ENCODE data around the gene POLH. TPM values are rescaled to one million over a fixed set of nuclear protein-coding genes. Genes with fewer than 3 reads are reported as not detected.
"Not testable (repeated sequence)": the region's sequence is repeated elsewhere in the genome, so short reads cannot be mapped to it uniquely, and the experiment has no call there.

POLH gene
- polyA plus RNA-seq (2013, experiment 1 of 4), result 10.0 TPM
- 10.6 TPM for polyA plus RNA-seq (2013, experiment 2 of 4)
- polyA plus RNA-seq (2013, experiment 3 of 4), result 10.0 TPM
- 8.1 TPM for polyA plus RNA-seq (2013, experiment 4 of 4)

- Histone ChIP-seq H3K4me1 (ENCODE audit: control insufficient read depth, insufficient read depth, low read length) (peaks cover 6% of the 10 kb centered on the region), H3K27ac (ENCODE audit: insufficient read depth, low read depth, low read length, poor library complexity, severe bottlenecking) (peak within 1 kb of the TSS; percentile 73), H3K4me3 (ENCODE audit: insufficient read depth, low read depth, low read length) (peak within 1 kb of the TSS; percentile 83), H3K36me3 (ENCODE audit: control insufficient read depth, insufficient read depth, low read length) (peaks cover 10% of the 10 kb centered on the region), H3K27me3 (ENCODE audit: control insufficient read depth, insufficient read depth, low read length, poor library complexity, severe bottlenecking) (no peaks in the 10 kb centered on the region), H3K9me3 (ENCODE audit: control insufficient read depth, low read length) (no peaks in the 10 kb centered on the region)
- WGBS, 2 experiments, result 1% methylated on average over 76 of the region's 76 CpGs
Observed at GRCh38 chr6:43575772-43576551, at the start of gene POLH, which contains the start of gene XPO5. Gene POLH (plus strand): TSS chr6:43576185. CDS start chr6:43582320, 6,135 bp downstream. Gene XPO5 (minus strand): TSS chr6:43576038. CDS start chr6:43575864, 174 bp downstream.

GRCh38 chr6:43532201-43532600 lies 43.8 kb upstream of the POLH start:
- no peaks in the 10 kb centered on the region for H3K4me1 ChIP-seq (ENCODE audit: control insufficient read depth, insufficient read depth, low read length)
- H3K4me3 ChIP-seq (ENCODE audit: insufficient read depth, low read depth, low read length), result no peak overlapping the region
- no peak overlapping the region for H3K27ac ChIP-seq (ENCODE audit: insufficient read depth, low read depth, low read length, poor library complexity, severe bottlenecking)
- peaks cover 40% of the 10 kb centered on the region for H3K36me3 ChIP-seq (ENCODE audit: control insufficient read depth, insufficient read depth, low read length)
- 86 to 91% methylated on average over 1 of the region's 1 CpG for WGBS, 2 experiments
- no peaks in the 10 kb centered on the region for H3K27me3 ChIP-seq (ENCODE audit: control insufficient read depth, insufficient read depth, low read length, poor library complexity, severe bottlenecking)
- no peaks in the 10 kb centered on the region for H3K9me3 ChIP-seq (ENCODE audit: control insufficient read depth, low read length)

- not testable (repeated sequence) for H3K27me3 ChIP-seq (ENCODE audit: control insufficient read depth, insufficient read depth, low read length, poor library complexity, severe bottlenecking); H3K4me3 ChIP-seq (ENCODE audit: insufficient read depth, low read depth, low read length); H3K9me3 ChIP-seq (ENCODE audit: control insufficient read depth, low read length); H3K4me1 ChIP-seq (ENCODE audit: control insufficient read depth, insufficient read depth, low read length); H3K27ac ChIP-seq (ENCODE audit: insufficient read depth, low read depth, low read length, poor library complexity, severe bottlenecking)
- WGBS, 2 experiments, result 95 to 98% methylated on average over 15 of the region's 17 CpGs
- peaks cover 22% of the 10 kb centered on the region for H3K36me3 ChIP-seq (ENCODE audit: control insufficient read depth, insufficient read depth, low read length)
Observed at GRCh38 chr6:43538986-43539385, 37.0 kb upstream of the POLH start.

- H3K4me3 ChIP-seq (ENCODE audit: insufficient read depth, low read depth, low read length); H3K4me1 ChIP-seq (ENCODE audit: control insufficient read depth, insufficient read depth, low read length); H3K27me3 ChIP-seq (ENCODE audit: control insufficient read depth, insufficient read depth, low read length, poor library complexity, severe bottlenecking); H3K27ac ChIP-seq (ENCODE audit: insufficient read depth, low read depth, low read length, poor library complexity, severe bottlenecking); H3K9me3 ChIP-seq (ENCODE audit: control insufficient read depth, low read length): not testable (repeated sequence)
- 97% methylated on average over 20 of the region's 20 CpGs for WGBS, 2 experiments
- H3K36me3 ChIP-seq (ENCODE audit: control insufficient read depth, insufficient read depth, low read length), result peaks cover 22% of the 10 kb centered on the region
Observed at GRCh38 chr6:43539409-43539808, 36.6 kb upstream of the POLH start.

- 91 to 93% methylated on average over 5 of the region's 5 CpGs for WGBS, 2 experiments
Observed at GRCh38 chr6:43540507-43540906, 35.5 kb upstream of the POLH start.

GRCh38 chr6:43541774-43542471 lies 34.1 kb upstream of the POLH start:
- no peak overlapping the region for H3K4me3 ChIP-seq (ENCODE audit: insufficient read depth, low read depth, low read length)
- H3K9me3 ChIP-seq (ENCODE audit: control insufficient read depth, low read length), result no peaks in the 10 kb centered on the region
- no peaks in the 10 kb centered on the region for H3K4me1 ChIP-seq (ENCODE audit: control insufficient read depth, insufficient read depth, low read length)
- WGBS, 2 experiments, result 89 to 94% methylated on average over 8 of the region's 8 CpGs
- no peaks in the 10 kb centered on the region for H3K27me3 ChIP-seq (ENCODE audit: control insufficient read depth, insufficient read depth, low read length, poor library complexity, severe bottlenecking)
- H3K36me3 ChIP-seq (ENCODE audit: control insufficient read depth, insufficient read depth, low read length), result peaks cover 33% of the 10 kb centered on the region
- H3K27ac ChIP-seq (ENCODE audit: insufficient read depth, low read depth, low read length, poor library complexity, severe bottlenecking), result no peak overlapping the region

More at GRCh38 chr6:43540507-43540906, 35.5 kb upstream of the POLH start:
- H3K27ac ChIP-seq (ENCODE audit: insufficient read depth, low read depth, low read length, poor library complexity, severe bottlenecking), result no peak overlapping the region
- peaks cover 27% of the 10 kb centered on the region for H3K36me3 ChIP-seq (ENCODE audit: control insufficient read depth, insufficient read depth, low read length)
- H3K9me3 ChIP-seq (ENCODE audit: control insufficient read depth, low read length), result no peaks in the 10 kb centered on the region
- no peak overlapping the region for H3K4me3 ChIP-seq (ENCODE audit: insufficient read depth, low read depth, low read length)
- no peaks in the 10 kb centered on the region for H3K4me1 ChIP-seq (ENCODE audit: control insufficient read depth, insufficient read depth, low read length)
- no peaks in the 10 kb centered on the region for H3K27me3 ChIP-seq (ENCODE audit: control insufficient read depth, insufficient read depth, low read length, poor library complexity, severe bottlenecking)

GRCh38 chr6:43544461-43544860 lies 31.5 kb upstream of the POLH start:
- Histone ChIP-seq H3K4me1 (ENCODE audit: control insufficient read depth, insufficient read depth, low read length) (no peaks in the 10 kb centered on the region), H3K36me3 (ENCODE audit: control insufficient read depth, insufficient read depth, low read length) (peaks cover 43% of the 10 kb centered on the region)
- WGBS, 2 experiments, result 91 to 93% methylated on average over 4 of the region's 4 CpGs

GRCh38 chr6:43547222-43547621 lies 28.8 kb upstream of the POLH start:
- Histone ChIP-seq H3K9me3 (ENCODE audit: control insufficient read depth, low read length) (no peaks in the 10 kb centered on the region), H3K27ac (ENCODE audit: insufficient read depth, low read depth, low read length, poor library complexity, severe bottlenecking) (no peak overlapping the region), H3K27me3 (ENCODE audit: control insufficient read depth, insufficient read depth, low read length, poor library complexity, severe bottlenecking) (no peaks in the 10 kb centered on the region), H3K4me3 (ENCODE audit: insufficient read depth, low read depth, low read length) (no peak overlapping the region), H3K36me3 (ENCODE audit: control insufficient read depth, insufficient read depth, low read length) (peaks cover 55% of the 10 kb centered on the region), H3K4me1 (ENCODE audit: control insufficient read depth, insufficient read depth, low read length) (no peaks in the 10 kb centered on the region)
- 92% methylated on average over 3 of the region's 3 CpGs for WGBS, 2 experiments

More at GRCh38 chr6:43544461-43544860, 31.5 kb upstream of the POLH start:
- H3K9me3 ChIP-seq (ENCODE audit: control insufficient read depth, low read length), result no peaks in the 10 kb centered on the region
- H3K27ac ChIP-seq (ENCODE audit: insufficient read depth, low read depth, low read length, poor library complexity, severe bottlenecking), result no peak overlapping the region
- H3K4me3 ChIP-seq (ENCODE audit: insufficient read depth, low read depth, low read length), result no peak overlapping the region
- no peaks in the 10 kb centered on the region for H3K27me3 ChIP-seq (ENCODE audit: control insufficient read depth, insufficient read depth, low read length, poor library complexity, severe bottlenecking)

GRCh38 chr6:43557620-43558019 lies 18.4 kb upstream of the POLH start:
- WGBS, 2 experiments, result 97 to 99% methylated on average over 6 of the region's 7 CpGs
- not testable (repeated sequence) for H3K4me3 ChIP-seq (ENCODE audit: insufficient read depth, low read depth, low read length); H3K27ac ChIP-seq (ENCODE audit: insufficient read depth, low read depth, low read length, poor library complexity, severe bottlenecking); H3K27me3 ChIP-seq (ENCODE audit: control insufficient read depth, insufficient read depth, low read length, poor library complexity, severe bottlenecking); H3K4me1 ChIP-seq (ENCODE audit: control insufficient read depth, insufficient read depth, low read length); H3K9me3 ChIP-seq (ENCODE audit: control insufficient read depth, low read length)
- H3K36me3 ChIP-seq (ENCODE audit: control insufficient read depth, insufficient read depth, low read length), result peaks cover 58% of the 10 kb centered on the region

- H3K4me3 ChIP-seq (ENCODE audit: insufficient read depth, low read depth, low read length), result no peak overlapping the region
- H3K27ac ChIP-seq (ENCODE audit: insufficient read depth, low read depth, low read length, poor library complexity, severe bottlenecking), result no peak overlapping the region
- peaks cover 58% of the 10 kb centered on the region for H3K36me3 ChIP-seq (ENCODE audit: control insufficient read depth, insufficient read depth, low read length)
- no peaks in the 10 kb centered on the region for H3K4me1 ChIP-seq (ENCODE audit: control insufficient read depth, insufficient read depth, low read length)
- H3K9me3 ChIP-seq (ENCODE audit: control insufficient read depth, low read length), result no peaks in the 10 kb centered on the region
- no peaks in the 10 kb centered on the region for H3K27me3 ChIP-seq (ENCODE audit: control insufficient read depth, insufficient read depth, low read length, poor library complexity, severe bottlenecking)
Observed at GRCh38 chr6:43559328-43559727, 16.7 kb upstream of the POLH start.

All from ectodermal cell (in vitro differentiated cells).